ENCODE data around the gene ELOA2.
"Not testable (repeated sequence)": the region's sequence is repeated elsewhere in the genome, so short reads cannot be mapped to it uniquely, and the experiment has no call there.

The ELOA2 gene

GRCh38 chr18:47035156-47035671 is at the start of gene ELOA2:
TSS of gene ELOA2 (minus strand) at chr18:47035621. CDS start at chr18:47035264, 357 bp downstream.
- no peak for DNase-seq (ENCODE audit: low read depth)

- DNase-seq (ENCODE audit: low read depth): no peak
These were observed 46.2 kb upstream of the ELOA2 start for GRCh38 chr18:47081578-47081977.

- no peak for DNase-seq (ENCODE audit: low read depth)
These were observed 45.5 kb upstream of the ELOA2 start for GRCh38 chr18:47080872-47081271.

- no peak for DNase-seq (ENCODE audit: low read depth)
These were observed 41.7 kb upstream of the ELOA2 start for GRCh38 chr18:47077111-47077510.

- DNase-seq (ENCODE audit: low read depth): no peak
These were observed 39.9 kb upstream of the ELOA2 start for GRCh38 chr18:47075098-47075883.

- DNase-seq (ENCODE audit: low read depth): no peak
These were observed 32.2 kb upstream of the ELOA2 start for GRCh38 chr18:47067648-47068047.

GRCh38 chr18:47063096-47063495 is 27.7 kb upstream of the ELOA2 start:
- no peak for DNase-seq (ENCODE audit: low read depth)

GRCh38 chr18:47062471-47062870 is 27.1 kb upstream of the ELOA2 start:
- DNase-seq (ENCODE audit: low read depth): no peak

- DNase-seq (ENCODE audit: low read depth): no peak
These were observed 18.9 kb upstream of the ELOA2 start for GRCh38 chr18:47054369-47054768.

- DNase-seq (ENCODE audit: low read depth): no peak
These were observed 15.0 kb upstream of the ELOA2 start for GRCh38 chr18:47050468-47050867.

- no peak for DNase-seq (ENCODE audit: low read depth)
These were observed 5.6 kb upstream of the ELOA2 start for GRCh38 chr18:47040982-47041381.

GRCh38 chr18:47036927-47037578 is 1.6 kb upstream of the ELOA2 start:
- DNase-seq (ENCODE audit: low read depth): no peak

GRCh38 chr18:47036298-47036874 is 965 bp upstream of the ELOA2 start:
- DNase-seq (ENCODE audit: low read depth): no peak

- not testable (repeated sequence) for DNase-seq (ENCODE audit: low read depth)
These were observed 830 bp downstream of the ELOA2 start for GRCh38 chr18:47034591-47034990.

- no peak for DNase-seq (ENCODE audit: low read depth)
These were observed 2.5 kb downstream of the ELOA2 start for GRCh38 chr18:47032945-47033344.

GRCh38 chr18:47030887-47031286 is 4.5 kb downstream of the ELOA2 start:
- DNase-seq (ENCODE audit: low read depth): not testable (repeated sequence)

- not testable (repeated sequence) for DNase-seq (ENCODE audit: low read depth)
These were observed 5.6 kb downstream of the ELOA2 start for GRCh38 chr18:47029684-47030353.

GRCh38 chr18:47028738-47029137 is 6.7 kb downstream of the ELOA2 start:
- DNase-seq (ENCODE audit: low read depth): not testable (repeated sequence)

GRCh38 chr18:47025557-47026174 is 9.8 kb downstream of the ELOA2 start:
- not testable (repeated sequence) for DNase-seq (ENCODE audit: low read depth)

GRCh38 chr18:47023769-47024465 is 11.5 kb downstream of the ELOA2 start:
- not testable (repeated sequence) for DNase-seq (ENCODE audit: low read depth)

- DNase-seq (ENCODE audit: low read depth): not testable (repeated sequence)
These were observed 12.6 kb downstream of the ELOA2 start for GRCh38 chr18:47022821-47023220.

Measured in activated T-cell treated with anti-CD3 and anti-CD28 coated beads for 24 hours (primary cell).